Middle frontal gyrus (tissue), 1 donor: ENCODE data around the gene DPH7.
"Not testable (repeated sequence)": the region's sequence is repeated elsewhere in the genome, so short reads cannot be mapped to it uniquely, and the experiment has no call there.

Source experiments
- DNase-seq: peaks from one replicate; pipeline ENCODE4 v3.0.0-alpha.2; 2015; ENCODE audit warnings: low spot score; ENCODE audit errors: extremely low spot score

The DPH7 gene

GRCh38 chr9:137519553-137519952 lies 59.2 kb downstream of the DPH7 start:
- DNase-seq: no peak

- not testable (repeated sequence) for DNase-seq
Measured at GRCh38 chr9:137518661-137519459, 59.9 kb downstream of the DPH7 start.

- DNase-seq: no peak
Measured at GRCh38 chr9:137516144-137516917, 62.4 kb downstream of the DPH7 start.

- DNase-seq: no peak
Measured at GRCh38 chr9:137515338-137515724, 63.4 kb downstream of the DPH7 start.

- DNase-seq: no peak
Measured at GRCh38 chr9:137514691-137515337, 63.9 kb downstream of the DPH7 start.

GRCh38 chr9:137513801-137514570 lies 64.7 kb downstream of the DPH7 start:
- DNase-seq: not testable (repeated sequence)

- DNase-seq: not testable (repeated sequence)
Measured at GRCh38 chr9:137513136-137513535, 65.6 kb downstream of the DPH7 start.

GRCh38 chr9:137511758-137512463 lies 66.8 kb downstream of the DPH7 start:
- no peak for DNase-seq

GRCh38 chr9:137511126-137511525 lies 67.6 kb downstream of the DPH7 start:
- not testable (repeated sequence) for DNase-seq

- DNase-seq: no peak
Measured at GRCh38 chr9:137509198-137509597, 69.5 kb downstream of the DPH7 start.

GRCh38 chr9:137506702-137507171 lies 72.0 kb downstream of the DPH7 start:
- DNase-seq: no peak

GRCh38 chr9:137506274-137506673 lies 72.5 kb downstream of the DPH7 start:
- DNase-seq: no peak

GRCh38 chr9:137505421-137506140 lies 73.1 kb downstream of the DPH7 start:
- no peak for DNase-seq
